Suprapubic skin (tissue), 3 donors: ENCODE results near the gene TMEM214.

ENCODE experiments used
- EP300 ChIP-seq: sonication (generic); formaldehyde crosslinking; IDR thresholded peaks from one replicate; pipeline ENCODE4 v1.6.1; 2017; ENCODE audit warnings: antibody characterized with exemption
- POLR2A ChIP-seq, 2 donors: fragments of 450-650 bp; IDR thresholded peaks; one replicate each; pipeline ENCODE4 v1.6.1; 2017; ENCODE audit warnings: antibody characterized with exemption in 2 of 2, mild to moderate bottlenecking in 2 of 2, moderate library complexity in 2 of 2
- TF ChIP-seq, protein P1 (sequence below), 2 donors: fragments of 200-600 bp in 1 of 2; fragments of 450-650 bp in 1 of 2; sonication (generic) in 1 of 2; IDR thresholded peaks; one replicate each; pipeline ENCODE4 v1.5.1; 2016 to 2019; ENCODE audit warnings: antibody characterized with exemption in 2 of 2, mild to moderate bottlenecking in 1 of 2, moderate library complexity in 1 of 2

DNA sequence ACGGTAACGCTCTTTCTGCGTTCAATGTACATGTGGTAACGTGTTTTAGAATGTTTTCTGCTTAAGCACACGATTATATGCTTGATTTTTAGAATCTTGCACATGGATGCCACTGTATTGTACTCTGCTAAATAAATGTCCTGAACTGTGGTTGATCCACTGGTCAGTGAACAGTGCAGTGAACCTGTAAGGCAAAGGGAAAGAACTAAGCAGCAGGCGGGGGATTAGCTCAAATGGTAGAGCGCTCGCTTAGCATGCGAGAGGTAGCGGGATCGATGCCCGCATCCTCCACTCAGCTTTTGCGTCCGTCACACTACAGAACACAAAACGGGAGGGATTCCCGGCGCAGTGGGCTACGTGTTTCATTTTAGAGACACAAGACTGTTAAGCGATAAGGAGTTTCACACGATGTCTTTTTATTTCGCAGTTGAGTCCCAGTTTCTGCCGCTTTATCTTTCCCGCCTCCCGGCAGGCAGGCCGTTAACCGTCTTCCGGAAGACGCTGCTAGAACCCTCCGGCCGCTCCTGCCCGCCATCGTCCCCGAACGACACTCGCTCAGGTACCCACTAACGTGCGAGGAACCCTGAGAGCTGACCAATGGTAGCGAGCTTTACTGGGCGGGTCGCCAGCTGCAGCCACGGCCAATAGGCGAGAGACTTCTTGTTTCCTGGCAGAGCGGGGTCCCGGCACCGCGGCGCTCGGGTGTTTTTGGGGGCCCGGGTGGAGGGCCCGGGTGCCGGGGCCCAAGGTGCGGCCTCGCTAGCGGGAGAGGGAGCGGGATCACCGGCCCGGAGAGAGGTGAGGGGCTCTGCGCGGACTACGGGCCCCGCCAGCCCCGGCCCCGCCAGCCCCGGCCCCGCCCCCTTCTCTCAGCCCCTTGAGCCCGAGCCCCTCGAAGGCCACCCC is 18.5 kb downstream of the TMEM214 start, which contains the start of gene AGBL5:
- TF ChIP-seq, protein P1, sequence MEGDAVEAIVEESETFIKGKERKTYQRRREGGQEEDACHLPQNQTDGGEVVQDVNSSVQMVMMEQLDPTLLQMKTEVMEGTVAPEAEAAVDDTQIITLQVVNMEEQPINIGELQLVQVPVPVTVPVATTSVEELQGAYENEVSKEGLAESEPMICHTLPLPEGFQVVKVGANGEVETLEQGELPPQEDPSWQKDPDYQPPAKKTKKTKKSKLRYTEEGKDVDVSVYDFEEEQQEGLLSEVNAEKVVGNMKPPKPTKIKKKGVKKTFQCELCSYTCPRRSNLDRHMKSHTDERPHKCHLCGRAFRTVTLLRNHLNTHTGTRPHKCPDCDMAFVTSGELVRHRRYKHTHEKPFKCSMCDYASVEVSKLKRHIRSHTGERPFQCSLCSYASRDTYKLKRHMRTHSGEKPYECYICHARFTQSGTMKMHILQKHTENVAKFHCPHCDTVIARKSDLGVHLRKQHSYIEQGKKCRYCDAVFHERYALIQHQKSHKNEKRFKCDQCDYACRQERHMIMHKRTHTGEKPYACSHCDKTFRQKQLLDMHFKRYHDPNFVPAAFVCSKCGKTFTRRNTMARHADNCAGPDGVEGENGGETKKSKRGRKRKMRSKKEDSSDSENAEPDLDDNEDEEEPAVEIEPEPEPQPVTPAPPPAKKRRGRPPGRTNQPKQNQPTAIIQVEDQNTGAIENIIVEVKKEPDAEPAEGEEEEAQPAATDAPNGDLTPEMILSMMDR (IDR thresholded peaks at IDR 0.05) = no peak
- TF ChIP-seq POLR2A (IDR thresholded peaks at IDR 0.05) = peak in 1 of 2 donors; percentile 14
- no peak for TF ChIP-seq EP300
